Measurements from ENCODE around the gene CC2D1A.
A peak's percentile ranks its signal among the peaks of the same experiment; 100 is the strongest.

CC2D1A gene

GRCh38 chr19:13880059-13881043, 25.6 kb upstream of the CC2D1A start:
- peak; percentile 91 for DNase-seq

- no peak for DNase-seq
These were observed 24.7 kb upstream of the CC2D1A start for GRCh38 chr19:13881251-13881691.

- DNase-seq = no peak
These were observed 24.1 kb upstream of the CC2D1A start for GRCh38 chr19:13881692-13882418.

GRCh38 chr19:13882419-13882795, 23.6 kb upstream of the CC2D1A start:
- DNase-seq = no peak

- DNase-seq = no peak
These were observed 23.2 kb upstream of the CC2D1A start for GRCh38 chr19:13882836-13883235.

- no peak for DNase-seq
These were observed 22.4 kb upstream of the CC2D1A start for GRCh38 chr19:13883516-13884064.

GRCh38 chr19:13884726-13885591, 21.0 kb upstream of the CC2D1A start:
- no peak for DNase-seq

GRCh38 chr19:13885826-13886365, 20.1 kb upstream of the CC2D1A start:
- DNase-seq = no peak

- no peak for DNase-seq
These were observed 19.0 kb upstream of the CC2D1A start for GRCh38 chr19:13887018-13887436.

- no peak for DNase-seq
These were observed 18.5 kb upstream of the CC2D1A start for GRCh38 chr19:13887517-13887916.

- DNase-seq = no peak
These were observed 17.7 kb upstream of the CC2D1A start for GRCh38 chr19:13888281-13888680.

GRCh38 chr19:13890136-13890535, 15.9 kb upstream of the CC2D1A start:
- no peak for DNase-seq

- no peak for DNase-seq
These were observed 13.1 kb upstream of the CC2D1A start for GRCh38 chr19:13892870-13893269.

- no peak for DNase-seq
These were observed 11.4 kb upstream of the CC2D1A start for GRCh38 chr19:13894552-13894951.

GRCh38 chr19:13896227-13896626, 9.8 kb upstream of the CC2D1A start:
- DNase-seq = no peak

GRCh38 chr19:13899393-13899792, 6.6 kb upstream of the CC2D1A start:
- DNase-seq = no peak

- no peak for DNase-seq
These were observed 6.0 kb upstream of the CC2D1A start for GRCh38 chr19:13899912-13900584.

GRCh38 chr19:13902993-13903555, 2.9 kb upstream of the CC2D1A start:
- no peak for DNase-seq

- no peak for DNase-seq
These were observed 512 bp downstream of the CC2D1A start for GRCh38 chr19:13906521-13906904.

GRCh38 chr19:13906910-13907309, 909 bp downstream of the CC2D1A start:
- DNase-seq = no peak

GRCh38 chr19:13908674-13909073, 2.7 kb downstream of the CC2D1A start:
- no peak for DNase-seq
